ENCODE data around the gene HAT1.

The HAT1 gene

DNA sequence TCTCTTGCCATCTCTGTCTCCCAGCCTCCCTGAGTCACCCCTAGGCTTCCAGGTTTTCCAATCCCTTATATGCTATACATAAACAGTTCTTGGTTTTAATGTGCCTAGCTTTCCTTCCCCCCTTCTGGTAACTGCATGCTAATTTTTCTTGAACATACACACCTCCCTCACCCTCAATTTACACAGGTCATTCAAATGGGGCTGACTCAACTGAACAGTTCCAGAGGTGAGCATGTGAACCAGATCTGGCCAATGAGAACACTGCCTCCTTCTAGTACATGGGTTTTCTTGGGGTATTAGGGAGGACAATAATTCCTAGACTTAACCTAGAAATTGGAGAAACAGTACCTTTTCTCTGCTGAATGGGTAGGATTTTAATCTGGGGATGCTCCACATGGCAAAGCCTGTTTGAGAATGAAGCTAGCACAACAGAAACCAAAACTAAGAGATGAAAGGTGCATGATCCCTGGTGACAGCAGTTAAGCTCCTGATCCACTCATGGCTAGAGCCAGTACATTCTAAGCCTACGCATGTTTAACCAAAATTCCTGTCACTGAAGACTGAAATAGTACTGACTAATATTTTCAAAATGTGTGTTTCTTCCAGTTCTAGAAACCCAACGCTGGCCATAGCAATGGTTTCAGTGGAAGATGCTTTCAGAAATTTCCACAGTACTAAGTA lies 40.0 kb upstream of the HAT1 start:
- H3K9me2 ChIP-seq (replicated peaks; ENCODE audit: low read depth, low read length), result no peaks in the 10 kb centered on the region
- no peak for TF ChIP-seq EZH2phosphoT487 (IDR thresholded peaks at IDR 0.05; ENCODE audit: borderline replicate concordance)
- TF ChIP-seq, protein P1, sequence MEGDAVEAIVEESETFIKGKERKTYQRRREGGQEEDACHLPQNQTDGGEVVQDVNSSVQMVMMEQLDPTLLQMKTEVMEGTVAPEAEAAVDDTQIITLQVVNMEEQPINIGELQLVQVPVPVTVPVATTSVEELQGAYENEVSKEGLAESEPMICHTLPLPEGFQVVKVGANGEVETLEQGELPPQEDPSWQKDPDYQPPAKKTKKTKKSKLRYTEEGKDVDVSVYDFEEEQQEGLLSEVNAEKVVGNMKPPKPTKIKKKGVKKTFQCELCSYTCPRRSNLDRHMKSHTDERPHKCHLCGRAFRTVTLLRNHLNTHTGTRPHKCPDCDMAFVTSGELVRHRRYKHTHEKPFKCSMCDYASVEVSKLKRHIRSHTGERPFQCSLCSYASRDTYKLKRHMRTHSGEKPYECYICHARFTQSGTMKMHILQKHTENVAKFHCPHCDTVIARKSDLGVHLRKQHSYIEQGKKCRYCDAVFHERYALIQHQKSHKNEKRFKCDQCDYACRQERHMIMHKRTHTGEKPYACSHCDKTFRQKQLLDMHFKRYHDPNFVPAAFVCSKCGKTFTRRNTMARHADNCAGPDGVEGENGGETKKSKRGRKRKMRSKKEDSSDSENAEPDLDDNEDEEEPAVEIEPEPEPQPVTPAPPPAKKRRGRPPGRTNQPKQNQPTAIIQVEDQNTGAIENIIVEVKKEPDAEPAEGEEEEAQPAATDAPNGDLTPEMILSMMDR (conservative IDR thresholded peaks at IDR 0.05; ENCODE audit: low read length), result no peak

DNA sequence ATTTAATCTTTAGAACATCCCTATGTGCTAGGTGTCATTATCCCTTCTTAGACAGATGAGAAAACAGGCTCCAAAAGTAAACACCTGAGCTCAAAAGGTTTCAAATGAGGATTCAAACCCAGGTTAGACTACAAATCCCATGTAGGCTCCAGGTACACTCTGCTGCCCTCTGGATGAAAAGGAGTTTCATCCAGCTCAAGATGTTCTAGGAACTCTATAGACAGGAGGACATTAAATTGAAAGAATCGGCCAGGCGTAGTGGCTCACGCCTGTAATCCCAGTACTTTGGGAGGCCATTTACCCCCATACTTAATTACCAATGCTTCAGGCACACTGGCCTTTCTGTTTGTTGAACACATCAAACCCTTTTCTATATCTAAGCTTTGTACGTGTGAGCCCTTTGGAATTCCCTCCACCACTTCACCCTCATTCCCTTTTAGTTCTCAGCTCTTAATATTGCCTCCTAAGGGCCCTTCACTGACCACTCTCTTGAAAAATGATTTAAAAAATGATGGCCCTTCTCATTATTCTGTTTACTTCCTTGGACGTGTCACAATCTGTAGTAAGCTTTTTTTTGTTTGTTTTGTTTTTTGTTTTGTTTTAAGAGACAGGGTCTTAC lies 38.9 kb upstream of the HAT1 start:
- H3K4me3 ChIP-seq (ENCODE audit: low read length, poor library complexity, severe bottlenecking), result no peak overlapping the region
- H3K4me2 ChIP-seq (ENCODE audit: low read depth, low read length, poor library complexity, severe bottlenecking), result no peak overlapping the region
- H3K9me3 ChIP-seq (ENCODE audit: insufficient read depth, low read depth, low read length), result no peaks in the 10 kb centered on the region
- H4K20me1 ChIP-seq (ENCODE audit: insufficient read depth, low read length, poor library complexity, severe bottlenecking), result peaks cover under 1% of the 10 kb centered on the region
- H3K27me3 ChIP-seq (ENCODE audit: insufficient read depth, low read length, poor library complexity, severe bottlenecking), result no peaks in the 10 kb centered on the region
- H3K36me3 ChIP-seq (ENCODE audit: insufficient read depth, low read length), result no peaks in the 10 kb centered on the region
- no peak overlapping the region for H2AFZ ChIP-seq (ENCODE audit: low read length)
- peaks cover 13% of the 10 kb centered on the region; the same call in 1 of the 2 replicates for H3K79me2 ChIP-seq (ENCODE audit: insufficient read depth, low read length)
- no peaks in the 10 kb centered on the region for H3K9me2 ChIP-seq (replicated peaks; ENCODE audit: low read depth, low read length)
- TF ChIP-seq EZH2phosphoT487 (IDR thresholded peaks at IDR 0.05; ENCODE audit: borderline replicate concordance), result no peak
- TF ChIP-seq, protein P1 (conservative IDR thresholded peaks at IDR 0.05; ENCODE audit: low read length), result no peak
- no peak overlapping the region for H3K9ac ChIP-seq (ENCODE audit: low read depth, low read length, poor library complexity, severe bottlenecking)
- no peaks in the 10 kb centered on the region for H3F3A ChIP-seq (ENCODE audit: low read depth)
- peaks cover 11% of the 10 kb centered on the region for H3K4me1 ChIP-seq (ENCODE audit: insufficient read depth, low read length, poor library complexity, severe bottlenecking)

More for the DNA sequence above, 40.0 kb upstream of the HAT1 start:
- Histone ChIP-seq H3K9ac (ENCODE audit: low read depth, low read length, poor library complexity, severe bottlenecking) (no peak overlapping the region), H3K4me1 (ENCODE audit: insufficient read depth, low read length, poor library complexity, severe bottlenecking) (peaks cover 7% of the 10 kb centered on the region), H3K27me3 (ENCODE audit: insufficient read depth, low read length, poor library complexity, severe bottlenecking) (no peaks in the 10 kb centered on the region), H3K9me3 (ENCODE audit: insufficient read depth, low read depth, low read length) (no peaks in the 10 kb centered on the region), H4K20me1 (ENCODE audit: insufficient read depth, low read length, poor library complexity, severe bottlenecking) (peaks cover 3% of the 10 kb centered on the region), H3K4me2 (ENCODE audit: low read depth, low read length, poor library complexity, severe bottlenecking) (no peak overlapping the region), H3K79me2 (ENCODE audit: insufficient read depth, low read length) (peaks cover 12% of the 10 kb centered on the region; the same call in 1 of the 2 replicates), H3K36me3 (ENCODE audit: insufficient read depth, low read length) (no peaks in the 10 kb centered on the region), H2AFZ (ENCODE audit: low read length) (no peak overlapping the region), H3F3A (ENCODE audit: low read depth) (no peaks in the 10 kb centered on the region), H3K4me3 (ENCODE audit: low read length, poor library complexity, severe bottlenecking) (no peak overlapping the region)

DNA sequence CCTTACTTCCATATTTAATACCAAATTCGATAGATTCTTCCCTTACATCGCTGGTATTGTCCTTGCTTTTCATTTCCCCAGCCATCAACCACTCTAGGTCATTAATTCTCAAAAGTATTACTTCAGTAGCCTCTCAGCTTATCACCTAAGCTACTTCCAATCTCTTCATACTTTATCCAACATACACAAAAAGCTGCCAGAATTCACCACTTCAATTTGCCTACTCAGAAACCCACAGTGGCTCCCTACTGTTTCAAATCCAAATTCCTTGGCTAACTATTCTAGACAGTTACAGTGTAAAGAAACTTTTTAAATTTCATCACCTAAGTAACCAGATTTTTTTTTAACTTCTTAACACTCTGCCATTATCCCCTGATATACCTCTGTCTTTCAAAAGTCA lies 32.9 kb upstream of the HAT1 start:
- Histone ChIP-seq H3K9me3 (ENCODE audit: insufficient read depth, low read depth, low read length) (no peaks in the 10 kb centered on the region), H3K4me3 (ENCODE audit: low read length, poor library complexity, severe bottlenecking) (peak overlapping the region; percentile 10), H3K4me1 (ENCODE audit: insufficient read depth, low read length, poor library complexity, severe bottlenecking) (peaks cover 32% of the 10 kb centered on the region), H3K27me3 (ENCODE audit: insufficient read depth, low read length, poor library complexity, severe bottlenecking) (no peaks in the 10 kb centered on the region), H2AFZ (ENCODE audit: low read length) (no peak overlapping the region), H3K9me2 (replicated peaks; ENCODE audit: low read depth, low read length) (no peaks in the 10 kb centered on the region), H3K36me3 (ENCODE audit: insufficient read depth, low read length) (no peaks in the 10 kb centered on the region), H3K9ac (ENCODE audit: low read depth, low read length, poor library complexity, severe bottlenecking) (no peak overlapping the region), H3K4me2 (ENCODE audit: low read depth, low read length, poor library complexity, severe bottlenecking) (peak overlapping the region; percentile 29), H3K79me2 (ENCODE audit: insufficient read depth, low read length) (peaks cover 33% of the 10 kb centered on the region), H3F3A (ENCODE audit: low read depth) (no peaks in the 10 kb centered on the region), H4K20me1 (ENCODE audit: insufficient read depth, low read length, poor library complexity, severe bottlenecking) (no peaks in the 10 kb centered on the region)
- TF ChIP-seq EZH2phosphoT487 (IDR thresholded peaks at IDR 0.05; ENCODE audit: borderline replicate concordance), result no peak
- TF ChIP-seq, protein P1 (conservative IDR thresholded peaks at IDR 0.05; ENCODE audit: low read length), result no peak

Data from Loucy (cell line).